HepG2 (cell line): ENCODE data around the gene PNPLA2. TPM values are rescaled to one million over a fixed set of nuclear protein-coding genes. Genes with fewer than 3 reads are reported as not detected.
A peak's percentile ranks its signal among the peaks of the same experiment; 100 is the strongest.

Experiments
- ARID5B ChIP-seq: IDR thresholded peaks from 2 replicates; pipeline ENCODE4 v1.4.0; 2020; ENCODE audit warnings: mild to moderate bottlenecking, missing genetic modification reagents
- CTCF ChIP-seq: sonication (generic); formaldehyde crosslinking; IDR thresholded peaks from 2 replicates; pipeline ENCODE4 v1.5.0; 2020; ENCODE audit warnings: mild to moderate bottlenecking, missing genetic modification reagents, moderate library complexity
- DRAP1 ChIP-seq: IDR thresholded peaks from 2 replicates; pipeline ENCODE4 v1.6.1; 2016; ENCODE audit warnings: missing genetic modification reagents, missing compliant biosample characterization
- EEA1 ChIP-seq: sonication (generic); formaldehyde crosslinking; IDR thresholded peaks from 2 replicates; pipeline ENCODE4 v1.5.1; 2020; ENCODE audit warnings: mild to moderate bottlenecking, missing genetic modification reagents, borderline replicate concordance
- FOXO1 ChIP-seq: sonication (generic); formaldehyde crosslinking; IDR thresholded peaks from 2 replicates; pipeline ENCODE4 v1.4.0; 2020; ENCODE audit warnings: missing genetic modification reagents
- HMG20B ChIP-seq: conservative IDR thresholded peaks from 2 replicates; pipeline ENCODE4 v1.6.1; 2016; ENCODE audit warnings: missing genetic modification reagents, missing compliant biosample characterization
- IRF9 ChIP-seq: sonication (generic); formaldehyde crosslinking; IDR thresholded peaks from 2 replicates; pipeline ENCODE4 v1.8.0; 2022; ENCODE audit warnings: missing genetic modification reagents, mild to moderate bottlenecking, borderline replicate concordance
- NBN ChIP-seq: fragments of 450-650 bp; conservative IDR thresholded peaks from 2 replicates; pipeline ENCODE4 v1.6.1; 2017
- PAX8 ChIP-seq: sonication (generic); formaldehyde crosslinking; IDR thresholded peaks from 2 replicates; pipeline ENCODE4 v1.8.0; 2022; ENCODE audit warnings: mild to moderate bottlenecking, missing genetic modification reagents, borderline replicate concordance
- PHF8 ChIP-seq: sonication (generic); formaldehyde crosslinking; IDR thresholded peaks from 2 replicates; pipeline ENCODE4 v1.5.0; 2020; ENCODE audit warnings: missing genetic modification reagents
- REL ChIP-seq: sonication (generic); formaldehyde crosslinking; conservative IDR thresholded peaks from 2 replicates; pipeline ENCODE4 v1.8.0; 2022; ENCODE audit warnings: mild to moderate bottlenecking, missing genetic modification reagents, moderate library complexity
- SUZ12 ChIP-seq: fragments of 150-350 bp; IDR thresholded peaks from 2 replicates; pipeline ENCODE4 v1.6.1; 2014; ENCODE audit warnings: low read depth, low read length
- ZBTB38 ChIP-seq: sonication (generic); formaldehyde crosslinking; IDR thresholded peaks from 2 replicates; pipeline ENCODE4 v1.5.1; 2020; ENCODE audit warnings: mild to moderate bottlenecking, missing genetic modification reagents
- ZFP36L1 ChIP-seq: sonication (generic); formaldehyde crosslinking; IDR thresholded peaks from 2 replicates; pipeline ENCODE4 v1.8.0; 2022; ENCODE audit warnings: mild to moderate bottlenecking, missing genetic modification reagents, moderate library complexity
- ZFP91 ChIP-seq: sonication (generic); formaldehyde crosslinking; IDR thresholded peaks from 2 replicates; pipeline ENCODE4 v1.9.0; 2022; ENCODE audit warnings: missing genetic modification reagents, mild to moderate bottlenecking, borderline replicate concordance
- ZNF317 ChIP-seq: sonication (generic); formaldehyde crosslinking; IDR thresholded peaks from 2 replicates; pipeline ENCODE4 v1.5.0; 2020; ENCODE audit warnings: mild to moderate bottlenecking, missing genetic modification reagents
- ZNF704 ChIP-seq: sonication (generic); formaldehyde crosslinking; IDR thresholded peaks from 2 replicates; pipeline ENCODE4 v1.8.1; 2023; ENCODE audit warnings: mild to moderate bottlenecking, inconsistent platforms, moderate library complexity, missing genetic modification reagents, borderline replicate concordance
- ZSCAN9 ChIP-seq: IDR thresholded peaks from 2 replicates; pipeline ENCODE4 v1.6.1; 2016; ENCODE audit warnings: borderline replicate concordance
- polyA plus RNA-seq, 8 experiments: library from polyadenylated mRNA; depleted of rRNA in 3 of 8; stranded (reverse) in 7 of 8; unstranded in 1 of 8; fragments of >200 nt; fragmentation: Illumina TruSeq in 4 of 8; extraction: Trizol in 4 of 8; gene quantifications; 2 replicates each; pipeline versions ENCODE4 v1.2.1 to v1.2.3, GENCODE V29; 2011 to 2016; ENCODE audit warnings: low read depth in 4 of 8, missing spikeins in 1 of 8, mixed read lengths in 1 of 8; ENCODE audit not compliant: insufficient read depth in 1 of 8
- total RNA-seq, 5 experiments: library from RNA; depleted of rRNA; stranded (reverse); fragments of >200 nt; fragmentation: Illumina TruSeq; extraction: Trizol; gene quantifications; 2 replicates each; pipeline ENCODE4 v1.2.3, GENCODE V29; 2016; ENCODE audit warnings: low read depth in 1 of 5

Gene PNPLA2
- total and polyA plus RNA-seq, 2 of the 13 experiments (the other 11 are each of a cell fraction or from before 2014, with no cell fraction given): 10.5 to 43.2 TPM

GRCh38 chr11:843818-844692 is 25.3 kb downstream of the PNPLA2 start (continued):
- TF ChIP-seq NBN (no peak), ZSCAN9 (CRISPR knock-in tag) (peak; percentile 74; the same call in 1 of the 2 replicates), CTCF (peak; percentile 35), IRF9 (CRISPR knock-in tag) (peak; percentile 93), ZFP36L1 (peak; percentile 61; the same call in 1 of the 2 replicates), DRAP1 (CRISPR knock-in tag) (peak; percentile 56; the same call in 1 of the 2 replicates), PAX8 (no peak), ZFP91 (CRISPR knock-in tag) (peak; percentile 83), FOXO1 (CRISPR knock-in tag) (no peak; the same call in 1 of the 2 replicates), SUZ12 (no peak), ARID5B (peak; percentile 35), ZNF704 (CRISPR knock-in tag) (no peak), EEA1 (peak; percentile 72; the same call in 1 of the 2 replicates), ZBTB38 (CRISPR knock-in tag) (peak; percentile 82), REL (CRISPR knock-in tag) (0 out of 2 replicates have a peak, but pooled peaks have one; percentile 24), PHF8 (CRISPR knock-in tag) (peak; percentile 31; the same call in 1 of the 2 replicates), ZNF317 (CRISPR knock-in tag) (peak; percentile 33; the same call in 1 of the 2 replicates), HMG20B (peak; percentile 13; the same call in 1 of the 2 replicates)
